ACC112 (cell line): ENCODE results near the gene SCGN.

Experiments used
- H2AFZ ChIP-seq: fragments of 200-600 bp; sonication (generic); one replicate; pipeline ENCODE4 v1.6.0; 2017; ENCODE audit warnings: antibody characterized with exemption, low read length; ENCODE audit not compliant: unreplicated experiment
- H3K27ac ChIP-seq: fragments of 200-600 bp; sonication (generic); 2 replicates; pipeline ENCODE4 v1.5.1; 2014; ENCODE audit warnings: low read depth, mild to moderate bottlenecking, antibody characterized with exemption, low read length, moderate library complexity
- H3K27me3 ChIP-seq: fragments of 200-600 bp; sonication (generic); 2 replicates; pipeline ENCODE4 v1.6.1; 2014; ENCODE audit warnings: mild to moderate bottlenecking, antibody characterized with exemption, low read length, moderate library complexity, mixed read lengths; ENCODE audit not compliant: insufficient read depth
- H3K36me3 ChIP-seq: fragments of 200-600 bp; sonication (generic); 2 replicates; pipeline ENCODE4 v1.6.1; 2016; ENCODE audit warnings: mild to moderate bottlenecking, antibody characterized with exemption, low read length, moderate library complexity, mixed read lengths; ENCODE audit not compliant: insufficient read depth
- H3K4me1 ChIP-seq: fragments of 200-600 bp; sonication (generic); one replicate; pipeline ENCODE4 v1.6.1; 2016; ENCODE audit warnings: low read length, mixed read lengths; ENCODE audit not compliant: insufficient read depth, unreplicated experiment, control insufficient read depth
- H3K4me3 ChIP-seq: fragments of 200-600 bp; sonication (generic); 2 replicates; pipeline ENCODE4 v1.5.1; 2014; ENCODE audit warnings: mild to moderate bottlenecking, low read depth, low read length
- H3K79me2 ChIP-seq: fragments of 200-600 bp; sonication (generic); one replicate; pipeline ENCODE4 v1.6.0; 2016; ENCODE audit warnings: low read length; ENCODE audit not compliant: control insufficient read depth, unreplicated experiment, insufficient read depth

Gene SCGN

GRCh38 chr6:25640446-25640845 is 11.6 kb upstream of the SCGN start:
- no peak overlapping the region for H3K27ac ChIP-seq
- no peaks in the 10 kb centered on the region for H3K36me3 ChIP-seq
- no peaks in the 10 kb centered on the region for H3K4me1 ChIP-seq
- no peaks in the 10 kb centered on the region for H3K79me2 ChIP-seq
- H3K4me3 ChIP-seq: no peak overlapping the region
- peaks cover 88% of the 10 kb centered on the region for H3K27me3 ChIP-seq
- no peak overlapping the region for H2AFZ ChIP-seq

- Histone ChIP-seq H3K27ac (no peak overlapping the region), H3K4me1 (no peaks in the 10 kb centered on the region)
Observed at GRCh38 chr6:25640891-25641290, 11.1 kb upstream of the SCGN start.

GRCh38 chr6:25641377-25641776 is 10.6 kb upstream of the SCGN start:
- no peak overlapping the region for H2AFZ ChIP-seq
- H3K27ac ChIP-seq: no peak overlapping the region
- peaks cover 88% of the 10 kb centered on the region for H3K27me3 ChIP-seq
- H3K4me1 ChIP-seq: no peaks in the 10 kb centered on the region
- H3K4me3 ChIP-seq: no peak overlapping the region
- H3K79me2 ChIP-seq: no peaks in the 10 kb centered on the region
- no peaks in the 10 kb centered on the region for H3K36me3 ChIP-seq

More at GRCh38 chr6:25640891-25641290, 11.1 kb upstream of the SCGN start:
- Histone ChIP-seq H3K36me3 (no peaks in the 10 kb centered on the region), H2AFZ (no peak overlapping the region), H3K4me3 (no peak overlapping the region), H3K79me2 (no peaks in the 10 kb centered on the region), H3K27me3 (peaks cover 88% of the 10 kb centered on the region)

- Histone ChIP-seq H3K4me1 (no peaks in the 10 kb centered on the region), H3K27me3 (peaks cover 89% of the 10 kb centered on the region), H3K36me3 (no peaks in the 10 kb centered on the region), H2AFZ (no peak overlapping the region), H3K4me3 (no peak overlapping the region), H3K27ac (no peak overlapping the region), H3K79me2 (no peaks in the 10 kb centered on the region)
Observed at GRCh38 chr6:25641940-25642666, 9.9 kb upstream of the SCGN start.

- H3K27me3 ChIP-seq: peaks cover 86% of the 10 kb centered on the region
- H3K4me3 ChIP-seq: no peak overlapping the region
- no peaks in the 10 kb centered on the region for H3K36me3 ChIP-seq
- H3K79me2 ChIP-seq: no peaks in the 10 kb centered on the region
- H3K4me1 ChIP-seq: no peaks in the 10 kb centered on the region
- no peak overlapping the region for H2AFZ ChIP-seq
- H3K27ac ChIP-seq: no peak overlapping the region
Observed at GRCh38 chr6:25642667-25643328, 9.2 kb upstream of the SCGN start.

GRCh38 chr6:25645916-25646315 is 6.1 kb upstream of the SCGN start:
- Histone ChIP-seq H3K79me2 (no peaks in the 10 kb centered on the region), H3K27ac (no peak overlapping the region), H3K36me3 (no peaks in the 10 kb centered on the region), H3K4me1 (no peaks in the 10 kb centered on the region), H2AFZ (no peak overlapping the region), H3K4me3 (no peak overlapping the region), H3K27me3 (peaks cover 92% of the 10 kb centered on the region)

- Histone ChIP-seq H3K79me2 (no peaks in the 10 kb centered on the region), H3K36me3 (no peaks in the 10 kb centered on the region), H3K27me3 (peaks cover 92% of the 10 kb centered on the region), H3K4me1 (no peaks in the 10 kb centered on the region), H3K4me3 (no peak overlapping the region), H3K27ac (no peak overlapping the region), H2AFZ (no peak overlapping the region)
Observed at GRCh38 chr6:25649611-25650010, 2.4 kb upstream of the SCGN start.

GRCh38 chr6:25655723-25656122 is 3.7 kb downstream of the SCGN start:
- Histone ChIP-seq H3K27me3 (peaks cover 83% of the 10 kb centered on the region), H2AFZ (no peak overlapping the region), H3K4me1 (peaks cover 5% of the 10 kb centered on the region), H3K79me2 (no peaks in the 10 kb centered on the region), H3K4me3 (no peak overlapping the region), H3K36me3 (no peaks in the 10 kb centered on the region), H3K27ac (no peak overlapping the region)

- Histone ChIP-seq H3K36me3 (no peaks in the 10 kb centered on the region), H3K4me3 (no peak overlapping the region), H3K27me3 (peaks cover 70% of the 10 kb centered on the region), H2AFZ (no peak overlapping the region), H3K4me1 (peaks cover 7% of the 10 kb centered on the region), H3K27ac (no peak overlapping the region), H3K79me2 (no peaks in the 10 kb centered on the region)
Observed at GRCh38 chr6:25659633-25660368, 7.8 kb downstream of the SCGN start.

GRCh38 chr6:25660512-25660911 is 8.5 kb downstream of the SCGN start:
- Histone ChIP-seq H3K79me2 (no peaks in the 10 kb centered on the region), H3K4me1 (peaks cover 7% of the 10 kb centered on the region), H3K36me3 (no peaks in the 10 kb centered on the region), H3K27me3 (peaks cover 69% of the 10 kb centered on the region), H2AFZ (no peak overlapping the region), H3K27ac (no peak overlapping the region), H3K4me3 (no peak overlapping the region)
